NCI-H1092 (cell line): ENCODE results near the gene TIAM1.

Experiments used
- DNase-seq: peaks from one replicate; lab custom pipeline; 2025; lab: John Stamatoyannopoulos, UW

Gene TIAM1

GRCh38 chr21:31283025-31283424 lies 61.0 kb downstream of the TIAM1 start:
- DNase-seq: no peak

- DNase-seq: no peak
Observed at GRCh38 chr21:31282095-31282709, 61.9 kb downstream of the TIAM1 start.

GRCh38 chr21:31281561-31281960 lies 62.5 kb downstream of the TIAM1 start:
- DNase-seq: no peak

GRCh38 chr21:31279986-31280385 lies 64.1 kb downstream of the TIAM1 start:
- no peak for DNase-seq

GRCh38 chr21:31279214-31279613 lies 64.8 kb downstream of the TIAM1 start:
- DNase-seq: no peak

- no peak for DNase-seq
Observed at GRCh38 chr21:31278511-31279130, 65.4 kb downstream of the TIAM1 start.

- DNase-seq: no peak
Observed at GRCh38 chr21:31276663-31277062, 67.4 kb downstream of the TIAM1 start.

GRCh38 chr21:31275901-31276300 lies 68.2 kb downstream of the TIAM1 start:
- DNase-seq: no peak

- no peak for DNase-seq
Observed at GRCh38 chr21:31273278-31273677, 70.8 kb downstream of the TIAM1 start.

- DNase-seq: no peak
Observed at GRCh38 chr21:31268090-31268489, 76.0 kb downstream of the TIAM1 start.

GRCh38 chr21:31267644-31268043 lies 76.4 kb downstream of the TIAM1 start:
- no peak for DNase-seq

GRCh38 chr21:31266241-31266640 lies 77.8 kb downstream of the TIAM1 start:
- DNase-seq: no peak

GRCh38 chr21:31265366-31266013 lies 78.6 kb downstream of the TIAM1 start:
- no peak for DNase-seq

GRCh38 chr21:31264574-31264973 lies 79.5 kb downstream of the TIAM1 start:
- no peak for DNase-seq

- DNase-seq: no peak
Observed at GRCh38 chr21:31262728-31263127, 81.3 kb downstream of the TIAM1 start.

- DNase-seq: no peak
Observed at GRCh38 chr21:31261759-31262158, 82.3 kb downstream of the TIAM1 start.

- no peak for DNase-seq
Observed at GRCh38 chr21:31260790-31261189, 83.3 kb downstream of the TIAM1 start.

GRCh38 chr21:31258073-31258472 lies 86.0 kb downstream of the TIAM1 start:
- DNase-seq: no peak

- no peak for DNase-seq
Observed at GRCh38 chr21:31257265-31257664, 86.8 kb downstream of the TIAM1 start.

- no peak for DNase-seq
Observed at GRCh38 chr21:31255896-31256295, 88.2 kb downstream of the TIAM1 start.

- no peak for DNase-seq
Observed at GRCh38 chr21:31255036-31255435, 89.0 kb downstream of the TIAM1 start.

GRCh38 chr21:31254131-31254530 lies 89.9 kb downstream of the TIAM1 start:
- DNase-seq: no peak

- no peak for DNase-seq
Observed at GRCh38 chr21:31253684-31254083, 90.4 kb downstream of the TIAM1 start.

- DNase-seq: no peak
Observed at GRCh38 chr21:31252611-31253010, 91.5 kb downstream of the TIAM1 start.
